ENCODE data around the gene LGR5. TPM values are rescaled to one million over a fixed set of nuclear protein-coding genes. Genes with fewer than 3 reads are reported as not detected.

The LGR5 gene
- total RNA-seq, 1 experiment from 2014 or later = 4.5 TPM

GRCh38 chr12:71587012-71587411 is 147.4 kb downstream of the LGR5 start:
- no peak for TF ChIP-seq EZH2 (IDR thresholded peaks at IDR 0.05; ENCODE audit: borderline replicate concordance, low read depth, low read length, poor library complexity, severe bottlenecking)
- TF ChIP-seq, protein P1, sequence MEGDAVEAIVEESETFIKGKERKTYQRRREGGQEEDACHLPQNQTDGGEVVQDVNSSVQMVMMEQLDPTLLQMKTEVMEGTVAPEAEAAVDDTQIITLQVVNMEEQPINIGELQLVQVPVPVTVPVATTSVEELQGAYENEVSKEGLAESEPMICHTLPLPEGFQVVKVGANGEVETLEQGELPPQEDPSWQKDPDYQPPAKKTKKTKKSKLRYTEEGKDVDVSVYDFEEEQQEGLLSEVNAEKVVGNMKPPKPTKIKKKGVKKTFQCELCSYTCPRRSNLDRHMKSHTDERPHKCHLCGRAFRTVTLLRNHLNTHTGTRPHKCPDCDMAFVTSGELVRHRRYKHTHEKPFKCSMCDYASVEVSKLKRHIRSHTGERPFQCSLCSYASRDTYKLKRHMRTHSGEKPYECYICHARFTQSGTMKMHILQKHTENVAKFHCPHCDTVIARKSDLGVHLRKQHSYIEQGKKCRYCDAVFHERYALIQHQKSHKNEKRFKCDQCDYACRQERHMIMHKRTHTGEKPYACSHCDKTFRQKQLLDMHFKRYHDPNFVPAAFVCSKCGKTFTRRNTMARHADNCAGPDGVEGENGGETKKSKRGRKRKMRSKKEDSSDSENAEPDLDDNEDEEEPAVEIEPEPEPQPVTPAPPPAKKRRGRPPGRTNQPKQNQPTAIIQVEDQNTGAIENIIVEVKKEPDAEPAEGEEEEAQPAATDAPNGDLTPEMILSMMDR (conservative IDR thresholded peaks at IDR 0.05; ENCODE audit: low read depth, low read length) = no peak
- H3K27me3 ChIP-seq (replicated peaks; ENCODE audit: insufficient read depth, low read depth, low read length, poor library complexity) = no peaks in the 10 kb centered on the region
- intact Hi-C loops (cut with micrococcal nuclease; ENCODE audit: unreplicated experiment) = no loop called here
- no peak for DNase-seq (ENCODE audit: low spot score)
- no peak overlapping the region for H3K4me3 ChIP-seq (ENCODE audit: low read depth, low read length, poor library complexity, severe bottlenecking)
- no peaks in the 10 kb centered on the region for H3K4me1 ChIP-seq (ENCODE audit: insufficient read depth, low read length, poor library complexity, severe bottlenecking)
- H3K27ac ChIP-seq (ENCODE audit: low read depth, low read length, poor library complexity, severe bottlenecking) = no peak overlapping the region
- no peaks in the 10 kb centered on the region for H3K9me3 ChIP-seq (ENCODE audit: low read depth, low read length, poor library complexity, severe bottlenecking)
- no TSS peak for BruUV-seq (replicated peaks)
- ChIA-PET POLR2A (ENCODE audit: low non-redundant PET) (no interaction called here), CTCF (no interaction called here)
- H3K36me3 ChIP-seq (ENCODE audit: insufficient read depth, low read length, poor library complexity, severe bottlenecking) = no peaks in the 10 kb centered on the region

- Histone ChIP-seq H3K27ac (ENCODE audit: low read depth, low read length, poor library complexity, severe bottlenecking) (no peak overlapping the region), H3K4me1 (ENCODE audit: insufficient read depth, low read length, poor library complexity, severe bottlenecking) (no peaks in the 10 kb centered on the region), H3K27me3 (replicated peaks; ENCODE audit: insufficient read depth, low read depth, low read length, poor library complexity) (no peaks in the 10 kb centered on the region), H3K9me3 (ENCODE audit: low read depth, low read length, poor library complexity, severe bottlenecking) (no peaks in the 10 kb centered on the region), H3K36me3 (ENCODE audit: insufficient read depth, low read length, poor library complexity, severe bottlenecking) (no peaks in the 10 kb centered on the region), H3K4me3 (ENCODE audit: low read depth, low read length, poor library complexity, severe bottlenecking) (no peak overlapping the region)
- CTCF ChIA-PET = no interaction called here
- BruUV-seq (replicated peaks) = no TSS peak
- no peak for DNase-seq (ENCODE audit: low spot score)
- intact Hi-C loops (cut with micrococcal nuclease; ENCODE audit: unreplicated experiment) = no loop called here
- POLR2A ChIA-PET (ENCODE audit: low non-redundant PET) = no interaction called here
- TF ChIP-seq, protein P1 (conservative IDR thresholded peaks at IDR 0.05; ENCODE audit: low read depth, low read length) = no peak
- TF ChIP-seq EZH2 (IDR thresholded peaks at IDR 0.05; ENCODE audit: borderline replicate concordance, low read depth, low read length, poor library complexity, severe bottlenecking) = no peak
Measured at GRCh38 chr12:71589478-71589881, 149.9 kb downstream of the LGR5 start.

DNA sequence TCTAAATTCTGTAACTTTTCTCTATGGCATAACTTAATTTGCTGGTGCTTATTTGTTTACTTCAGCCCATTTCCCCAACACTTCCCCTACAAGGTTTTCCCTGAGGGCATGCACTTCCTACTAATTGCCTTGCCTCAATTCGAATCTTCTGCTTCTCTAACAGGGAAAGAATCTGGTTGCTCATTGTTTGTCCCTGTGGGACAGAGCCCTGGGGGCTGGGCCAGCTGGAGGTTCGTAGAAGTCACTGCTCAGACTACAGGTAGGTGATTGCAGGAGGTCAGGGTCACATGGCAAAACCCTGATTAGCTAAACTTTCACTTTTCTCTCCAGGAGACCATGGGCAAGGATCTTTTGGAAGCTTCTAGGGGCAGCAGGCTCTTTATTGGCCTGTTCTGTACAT is 152.0 kb downstream of the LGR5 start:
- Histone ChIP-seq H3K4me1 (ENCODE audit: insufficient read depth, low read length, poor library complexity, severe bottlenecking) (no peaks in the 10 kb centered on the region), H3K4me3 (ENCODE audit: low read depth, low read length, poor library complexity, severe bottlenecking) (no peak overlapping the region), H3K27me3 (replicated peaks; ENCODE audit: insufficient read depth, low read depth, low read length, poor library complexity) (no peaks in the 10 kb centered on the region), H3K9me3 (ENCODE audit: low read depth, low read length, poor library complexity, severe bottlenecking) (no peaks in the 10 kb centered on the region), H3K27ac (ENCODE audit: low read depth, low read length, poor library complexity, severe bottlenecking) (no peak overlapping the region), H3K36me3 (ENCODE audit: insufficient read depth, low read length, poor library complexity, severe bottlenecking) (no peaks in the 10 kb centered on the region)
- intact Hi-C loops (cut with micrococcal nuclease; ENCODE audit: unreplicated experiment) = no loop called here
- CTCF ChIA-PET = no interaction called here
- no peak for TF ChIP-seq EZH2 (IDR thresholded peaks at IDR 0.05; ENCODE audit: borderline replicate concordance, low read depth, low read length, poor library complexity, severe bottlenecking)
- TF ChIP-seq, protein P1 (conservative IDR thresholded peaks at IDR 0.05; ENCODE audit: low read depth, low read length) = no peak
- DNase-seq (ENCODE audit: low spot score) = no peak
- no TSS peak for BruUV-seq (replicated peaks)
- POLR2A ChIA-PET (ENCODE audit: low non-redundant PET) = no interaction called here

Data from A673 (cell line).